Left ventricle myocardium inferior (tissue), 1 donor: ENCODE results near the gene ZNF664. TPM values are rescaled to one million over a fixed set of nuclear protein-coding genes. Genes with fewer than 3 reads are reported as not detected.
A peak's percentile ranks its signal among the peaks of the same experiment; 100 is the strongest.

Experiments
- DNase-seq: peaks from one replicate; pipeline ENCODE4 v3.0.0-alpha.2; 2020
- H3K27ac ChIP-seq: fragments of 200-600 bp; replicated peaks from 2 replicates; pipeline ENCODE4 v1.8.0; 2021
- H3K27me3 ChIP-seq: fragments of 200-600 bp; 2 replicates; pipeline ENCODE4 v1.8.0; 2021; ENCODE audit warnings: low read depth
- H3K36me3 ChIP-seq: fragments of 200-600 bp; 2 replicates; pipeline ENCODE4 v1.8.0; 2021
- H3K4me1 ChIP-seq: fragments of 200-600 bp; 2 replicates; pipeline ENCODE4 v1.8.0; 2021
- H3K4me3 ChIP-seq: fragments of 200-600 bp; 2 replicates; pipeline ENCODE4 v1.8.0; 2021; ENCODE audit warnings: mild to moderate bottlenecking, moderate library complexity
- H3K9me3 ChIP-seq: fragments of 200-600 bp; replicated peaks from 2 replicates; pipeline ENCODE4 v1.8.0; 2021
- CTCF ChIP-seq: fragments of 200-600 bp; IDR thresholded peaks from 2 replicates; pipeline ENCODE4 v1.8.0; 2021; ENCODE audit warnings: antibody characterized with exemption, mild to moderate bottlenecking, borderline replicate concordance
- intact Hi-C: fragments of 100-400 bp; cut with micrococcal nuclease; formaldehyde crosslinking; loops from one replicate; pipeline ENCODE4 v1.11.0; 2022
- total RNA-seq: library from RNA; stranded (reverse); fragmentation: NEBNext Ultra II Directional; extraction: Animal tissue kit (Norgen Biotek cat#: 25700); gene quantifications from one replicate; pipeline ENCODE4 v1.2.1, GENCODE V29; 2021
- donor health status: DM: no; HTN: yes; CAD: no; lungs with severe emphysema.

ZNF664 gene
- total RNA-seq, 1 donor from 2014 or later = 80.7 TPM

GRCh38 chr12:123942238-123942653 lies 30.8 kb upstream of the ZNF664 start:
- Histone ChIP-seq H3K4me3 (no peak overlapping the region), H3K9me3 (peaks cover 4% of the 10 kb centered on the region), H3K27me3 (no peaks in the 10 kb centered on the region), H3K4me1 (peaks cover 15% of the 10 kb centered on the region), H3K27ac (no peak overlapping the region), H3K36me3 (peaks cover 68% of the 10 kb centered on the region)
- no peak for TF ChIP-seq CTCF
- intact Hi-C loops = no loop called here
- DNase-seq = no peak

GRCh38 chr12:123942911-123943648 lies 29.9 kb upstream of the ZNF664 start:
- H3K27ac ChIP-seq = no peak overlapping the region
- no peaks in the 10 kb centered on the region for H3K27me3 ChIP-seq
- peaks cover 21% of the 10 kb centered on the region for H3K4me1 ChIP-seq
- intact Hi-C loops = no loop called here
- no peak for DNase-seq
- TF ChIP-seq CTCF = no peak
- H3K36me3 ChIP-seq = peaks cover 62% of the 10 kb centered on the region
- H3K9me3 ChIP-seq = peaks cover 4% of the 10 kb centered on the region
- no peak overlapping the region for H3K4me3 ChIP-seq

GRCh38 chr12:123943816-123944215 lies 29.2 kb upstream of the ZNF664 start:
- no peak for DNase-seq
- no peaks in the 10 kb centered on the region for H3K27me3 ChIP-seq
- peaks cover 62% of the 10 kb centered on the region for H3K36me3 ChIP-seq
- no peak overlapping the region for H3K4me3 ChIP-seq
- intact Hi-C loops = no loop called here
- H3K9me3 ChIP-seq = peaks cover 4% of the 10 kb centered on the region
- no peak overlapping the region for H3K27ac ChIP-seq
- TF ChIP-seq CTCF = no peak
- H3K4me1 ChIP-seq = peaks cover 28% of the 10 kb centered on the region

- intact Hi-C loops = no loop called here
- no peak for TF ChIP-seq CTCF
- Histone ChIP-seq H3K4me3 (no peak overlapping the region), H3K27ac (no peak overlapping the region), H3K36me3 (peaks cover 58% of the 10 kb centered on the region), H3K27me3 (no peaks in the 10 kb centered on the region), H3K4me1 (peaks cover 36% of the 10 kb centered on the region), H3K9me3 (peaks cover 4% of the 10 kb centered on the region)
- no peak for DNase-seq
Measured at GRCh38 chr12:123944696-123945095, 28.3 kb upstream of the ZNF664 start.

GRCh38 chr12:123945287-123946151 lies 27.5 kb upstream of the ZNF664 start:
- no peak overlapping the region for H3K4me3 ChIP-seq
- H3K27me3 ChIP-seq = no peaks in the 10 kb centered on the region
- no peak for TF ChIP-seq CTCF
- peaks cover 45% of the 10 kb centered on the region for H3K4me1 ChIP-seq
- no peak for DNase-seq
- peak overlapping the region; percentile 58 for H3K27ac ChIP-seq
- intact Hi-C loops = no loop called here
- peaks cover 50% of the 10 kb centered on the region for H3K36me3 ChIP-seq
- H3K9me3 ChIP-seq = peaks cover 4% of the 10 kb centered on the region
